HT1080 (cell line): ENCODE measurements around the gene FBXO9. TPM values are rescaled to one million over a fixed set of nuclear protein-coding genes. Genes with fewer than 3 reads are reported as not detected.
"Not testable (repeated sequence)": the region's sequence is repeated elsewhere in the genome, so short reads cannot be mapped to it uniquely, and the experiment has no call there.

Experiments
- DNase-seq: peaks from one replicate; pipeline ENCODE4 v3.0.0-alpha.2; 2015; ENCODE audit warnings: low read depth
- total RNA-seq: library from RNA; depleted of rRNA; stranded (reverse); fragments of >200 nt; shearing (Covaris generic); gene quantifications from 2 replicates; pipeline ENCODE4 v1.2.3, GENCODE V29; 2014

FBXO9 gene
- total RNA-seq, 1 experiment from 2014 or later = 33.9 TPM

DNA sequence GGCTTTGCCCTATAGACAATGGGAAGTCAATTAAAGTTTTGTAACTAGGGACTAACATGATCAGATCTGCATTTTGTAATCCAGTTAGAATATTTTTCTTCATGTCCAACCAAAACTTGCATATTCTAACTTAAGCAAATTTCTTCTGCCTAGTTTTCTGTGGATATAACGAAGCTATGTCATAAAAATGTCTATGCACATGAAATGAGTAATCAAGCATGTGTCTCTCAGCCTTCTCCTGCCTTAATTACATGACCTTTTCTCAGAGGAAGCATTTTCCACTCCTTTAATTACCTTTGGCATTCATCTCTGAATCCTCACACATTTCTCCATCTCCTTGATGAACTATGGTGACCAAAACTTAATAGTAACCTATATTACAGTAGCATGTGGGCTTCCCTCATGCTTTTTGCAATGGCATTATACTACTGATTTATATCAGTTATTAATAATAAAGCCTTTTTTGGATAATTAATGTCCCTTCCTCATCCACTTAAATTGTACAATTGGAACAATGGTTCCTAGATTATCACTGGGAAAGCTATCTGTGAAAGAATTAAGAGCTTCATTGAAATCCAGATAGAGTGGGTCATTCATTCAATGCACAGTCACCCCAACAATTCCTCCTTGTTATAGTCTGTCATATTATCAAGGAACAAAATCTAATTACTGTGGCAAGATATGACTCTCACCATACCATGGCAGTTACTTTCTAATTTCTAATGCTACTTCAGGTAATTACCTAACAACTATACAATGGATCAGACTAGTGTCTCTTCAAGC lies 19.1 kb upstream of the FBXO9 start:
- no peak for DNase-seq

DNA sequence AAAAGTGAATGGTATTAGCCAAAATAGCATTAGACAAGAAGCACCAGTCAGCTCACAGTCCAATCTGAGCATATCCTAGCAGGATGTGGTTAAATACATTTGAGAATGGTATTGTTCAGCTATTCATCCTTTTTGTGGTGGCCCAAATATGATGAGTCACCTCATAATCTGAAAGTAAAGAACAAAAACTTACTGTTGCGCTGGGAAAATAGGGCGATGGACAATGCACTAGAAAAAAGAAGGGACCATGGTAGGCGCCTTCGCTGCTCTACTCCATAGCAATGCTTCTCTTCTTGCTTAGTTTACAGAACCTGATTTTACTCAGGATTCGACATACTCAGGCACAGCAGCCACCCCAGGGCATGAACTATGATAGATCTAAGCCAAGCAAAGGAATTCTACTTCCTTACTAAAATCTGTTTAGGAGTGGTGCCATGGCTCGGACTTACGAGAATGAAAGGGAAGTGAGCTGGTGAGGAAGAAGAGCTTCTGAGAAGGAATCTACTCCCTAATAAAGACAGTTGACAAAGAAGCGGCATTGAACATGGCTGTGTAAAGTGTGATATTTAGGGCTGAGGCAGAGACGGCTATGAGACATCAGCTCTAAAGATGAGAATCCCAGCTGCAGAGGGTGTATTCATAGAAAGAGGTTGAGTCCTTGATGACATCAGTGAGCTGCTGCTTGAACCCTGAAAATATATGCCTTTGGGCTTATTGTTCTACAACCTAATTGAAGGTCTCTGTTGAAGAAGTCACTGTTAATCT lies 16.6 kb upstream of the FBXO9 start:
- peak; percentile 94 for DNase-seq

DNA sequence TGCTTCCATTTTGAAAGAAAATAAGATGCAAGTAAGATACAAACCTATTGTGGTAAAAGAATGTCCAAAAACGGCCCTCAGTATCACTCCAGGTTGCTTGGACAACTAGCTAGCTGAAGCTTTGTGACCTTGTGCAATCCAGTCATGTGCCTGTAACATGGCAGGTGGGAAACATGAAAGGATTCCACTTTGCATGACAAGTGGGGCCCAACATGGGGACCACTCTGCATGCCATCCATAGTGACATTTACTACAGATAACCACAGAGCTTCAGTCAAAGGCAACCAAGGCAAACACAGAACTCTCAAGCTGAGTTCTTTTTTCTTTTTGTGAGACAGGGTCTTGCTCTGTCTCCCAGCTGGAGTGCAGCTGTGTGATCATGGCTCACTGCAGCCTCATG lies 15.8 kb upstream of the FBXO9 start:
- no peak for DNase-seq

DNA sequence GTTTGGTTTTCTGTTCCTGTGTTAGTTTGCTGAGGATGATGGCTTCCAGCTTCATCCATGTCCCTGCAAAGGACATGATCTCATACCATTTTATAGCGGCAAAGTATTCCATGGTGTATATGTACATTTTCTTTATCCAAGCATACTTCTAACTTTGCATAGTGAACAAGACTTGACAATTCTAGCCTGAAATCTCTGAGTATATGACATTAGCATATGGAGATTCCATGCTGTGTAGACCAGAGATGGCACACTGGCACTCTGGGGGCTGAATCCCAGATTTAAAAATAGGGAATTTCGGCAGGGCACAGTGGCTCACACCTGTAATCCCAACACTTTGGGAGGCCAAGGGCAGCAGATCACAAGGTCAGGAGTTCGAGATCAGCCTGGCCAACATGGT lies 13.1 kb upstream of the FBXO9 start:
- not testable (repeated sequence) for DNase-seq

DNA sequence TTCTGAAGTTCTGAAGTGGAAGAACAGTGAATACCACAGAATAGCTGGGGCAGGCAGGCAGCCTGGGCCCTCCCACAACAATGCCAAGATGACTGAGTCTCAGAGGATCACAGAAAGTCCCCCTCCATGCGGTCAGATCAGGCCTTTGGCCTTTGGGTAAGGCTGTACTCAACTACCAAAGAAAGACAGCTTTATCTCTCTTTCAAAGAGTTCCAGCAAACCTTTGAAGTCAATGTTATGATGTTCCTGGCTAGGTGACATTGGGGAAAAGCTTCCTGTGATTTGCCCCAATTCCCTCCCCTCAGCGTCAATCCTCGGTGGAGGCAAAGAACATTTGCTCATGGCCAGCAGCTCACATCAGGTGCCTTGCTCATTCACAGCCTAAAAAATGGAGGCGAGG lies 10.7 kb upstream of the FBXO9 start:
- DNase-seq = no peak

DNA sequence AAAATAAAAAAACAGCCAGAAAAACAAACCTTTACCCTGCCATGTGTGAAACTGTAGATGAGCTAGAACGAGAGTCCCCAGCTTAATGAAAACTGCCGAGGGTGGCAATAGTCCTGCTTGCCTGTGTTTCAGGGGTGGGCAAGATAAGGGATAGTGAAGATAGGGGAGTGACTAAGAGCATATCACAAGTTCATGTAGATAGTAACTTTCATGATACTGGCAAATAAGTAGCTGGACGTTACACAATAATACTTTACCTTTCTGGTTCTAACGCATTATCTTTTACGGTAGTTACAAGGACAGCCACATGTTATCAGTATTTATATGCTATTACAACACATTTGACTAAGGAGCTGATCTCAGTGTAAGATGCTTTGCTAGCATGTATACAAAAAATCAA lies 9.3 kb upstream of the FBXO9 start:
- no peak for DNase-seq

DNA sequence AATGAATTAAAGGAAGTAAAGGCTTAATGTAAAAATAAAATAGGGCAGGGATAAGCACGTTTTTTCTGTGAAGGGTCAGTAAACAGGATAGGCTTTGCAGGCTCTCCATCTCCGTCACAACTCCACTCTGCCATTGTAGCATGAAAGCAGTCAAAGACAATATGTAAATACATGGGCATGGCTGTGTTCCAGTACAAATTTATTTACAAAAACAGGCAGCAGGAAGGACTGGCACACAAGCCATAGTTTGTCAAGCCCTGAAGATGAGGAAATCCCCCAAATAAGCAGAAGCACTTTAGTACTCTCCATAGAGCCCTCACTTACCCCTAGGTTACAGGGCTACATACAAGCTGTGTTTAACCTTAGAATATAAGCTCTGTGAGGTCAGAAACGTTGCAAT lies 8.9 kb upstream of the FBXO9 start:
- DNase-seq = no peak

DNA sequence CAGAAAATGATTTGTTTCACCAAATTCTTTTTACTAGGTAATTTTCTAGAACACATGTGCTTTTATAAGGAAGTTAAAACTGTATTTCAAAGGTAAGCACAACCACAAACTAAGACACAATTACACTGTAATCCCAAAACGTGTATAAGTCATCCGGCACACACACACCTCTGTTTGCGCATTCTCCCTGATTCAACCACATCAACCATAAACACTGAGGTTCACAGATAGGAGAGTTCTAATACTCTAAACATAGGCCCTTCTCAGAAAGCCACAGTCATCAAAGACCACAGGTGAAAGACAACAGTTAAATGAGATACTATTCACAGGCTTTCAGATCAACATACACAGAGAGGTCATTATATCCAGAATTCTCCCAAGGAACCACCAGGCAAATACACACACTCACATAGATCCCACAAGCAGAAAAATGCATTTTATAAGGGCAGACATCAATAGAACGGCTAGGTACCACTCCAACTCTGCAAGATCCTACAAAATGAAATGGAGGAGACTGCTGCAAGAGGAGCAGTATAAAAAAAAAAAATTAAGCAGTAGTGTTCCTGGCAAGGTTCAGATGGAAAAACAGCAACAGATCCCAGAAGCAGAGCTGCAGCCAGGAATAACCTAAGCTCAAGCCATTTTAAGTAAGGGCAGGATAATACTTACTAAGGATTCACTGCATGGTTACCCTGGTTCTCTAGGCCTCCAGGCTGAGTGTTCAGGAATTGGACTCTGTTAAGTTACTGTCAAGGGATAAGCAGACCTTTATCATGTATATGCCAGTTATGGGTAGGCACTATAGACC lies 6.6 kb upstream of the FBXO9 start:
- no peak for DNase-seq

DNA sequence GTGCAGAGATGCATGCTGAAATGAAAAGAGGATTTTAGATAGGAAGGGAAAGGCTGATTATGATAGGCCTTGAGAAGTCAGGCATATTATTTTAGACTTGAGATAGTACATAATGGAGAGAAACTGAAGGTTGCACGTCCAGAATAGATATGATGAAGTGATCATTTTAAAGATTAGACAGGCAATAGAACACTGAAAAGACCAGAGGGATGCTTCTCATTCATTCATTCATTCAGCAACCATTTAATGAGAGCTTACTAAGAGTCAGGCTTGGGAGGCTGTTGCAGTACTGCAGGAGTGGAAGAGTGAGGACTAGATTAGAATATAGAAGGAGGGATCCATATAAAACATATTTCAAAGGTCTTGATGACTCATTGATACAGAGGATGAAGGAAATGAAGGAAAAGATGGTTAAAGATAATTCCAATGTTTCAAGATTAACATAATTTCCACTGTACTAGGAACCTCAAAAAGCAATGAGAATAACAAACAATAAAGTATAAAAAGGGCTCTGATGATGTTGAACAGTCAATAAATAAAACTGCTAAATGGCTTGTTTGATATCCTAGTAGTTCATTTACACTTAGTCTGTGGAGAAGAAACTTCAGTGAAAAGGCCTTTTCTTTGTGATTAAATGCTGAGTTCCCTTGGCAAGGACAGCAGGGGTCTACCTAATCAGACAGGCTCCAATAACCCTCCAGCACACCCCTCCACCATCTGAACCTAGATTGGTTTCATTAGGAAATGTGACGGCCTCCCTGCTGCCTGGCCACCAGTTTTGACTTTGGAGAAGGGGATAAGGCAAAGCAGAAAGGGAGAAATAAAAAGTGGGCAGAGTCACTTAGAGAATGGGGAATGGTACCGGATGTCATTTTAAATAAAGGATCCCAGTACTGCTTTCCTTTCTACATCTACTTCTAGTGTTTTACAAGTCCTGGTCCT lies 5.3 kb upstream of the FBXO9 start:
- DNase-seq = peak; percentile 12

DNA sequence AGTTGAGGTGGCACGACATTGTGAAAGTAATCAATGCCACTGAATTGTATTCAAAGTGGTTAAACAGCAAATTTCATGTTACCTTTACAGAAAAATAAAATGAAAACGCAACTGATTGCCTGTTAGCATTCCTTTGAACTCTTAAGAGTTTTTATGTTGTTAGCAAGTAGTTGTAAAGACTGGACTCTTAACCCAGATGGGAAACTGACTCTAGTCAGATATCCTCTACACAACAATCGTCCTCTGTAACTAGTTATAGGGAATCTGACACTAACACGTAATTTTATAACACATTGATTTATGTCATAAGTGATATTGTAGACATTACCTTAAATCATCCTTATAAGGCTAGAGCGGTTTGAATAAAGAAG lies 3.0 kb upstream of the FBXO9 start:
- no peak for DNase-seq

DNA sequence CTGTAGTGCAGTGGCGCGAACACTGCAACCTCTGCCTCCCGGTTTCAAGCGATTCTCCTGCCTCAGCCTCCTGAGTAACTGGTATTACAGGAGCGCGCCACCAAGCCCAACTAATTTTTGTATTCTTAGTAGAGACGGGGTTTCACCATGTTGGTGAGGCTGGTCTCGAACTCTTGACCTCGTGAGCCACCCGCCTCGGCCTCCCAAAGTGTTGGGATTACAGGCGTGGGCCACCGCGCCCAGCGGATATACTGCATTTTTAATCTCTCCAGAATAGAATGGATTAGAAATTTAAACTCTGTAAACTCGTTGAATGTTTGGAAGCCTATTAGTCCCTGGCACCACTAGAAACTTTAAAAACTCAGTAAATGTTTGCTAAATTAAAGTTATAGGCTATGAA lies 949 bp upstream of the FBXO9 start:
- DNase-seq = not testable (repeated sequence)

DNA sequence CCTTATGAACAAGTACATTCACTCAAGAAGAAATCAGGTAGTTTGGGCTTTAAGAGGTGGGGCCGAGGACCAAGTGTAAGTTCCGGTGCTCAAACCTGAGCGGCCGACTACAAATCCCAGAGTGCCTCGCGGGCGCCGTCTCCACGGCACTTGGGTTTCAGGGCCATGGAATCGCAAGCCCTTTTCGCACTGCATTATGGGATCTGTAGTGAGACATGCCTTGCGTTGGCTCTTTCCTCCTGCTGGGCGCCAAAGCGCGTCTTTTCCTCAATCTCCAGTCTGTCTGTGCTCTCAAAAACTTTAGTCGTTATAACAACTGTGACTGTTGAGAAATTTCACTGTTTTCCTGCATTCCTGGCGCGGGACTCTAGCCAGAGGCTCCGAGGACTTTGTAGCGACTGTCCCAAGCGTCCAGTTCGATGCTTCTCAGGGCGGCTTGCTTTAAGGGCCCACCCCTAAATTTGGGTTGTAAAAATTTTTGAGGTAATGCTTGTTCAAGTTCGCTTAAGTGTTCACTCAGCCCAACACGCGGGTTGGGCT lies 408 bp upstream of the FBXO9 start:
- peak; percentile 96 for DNase-seq

DNA sequence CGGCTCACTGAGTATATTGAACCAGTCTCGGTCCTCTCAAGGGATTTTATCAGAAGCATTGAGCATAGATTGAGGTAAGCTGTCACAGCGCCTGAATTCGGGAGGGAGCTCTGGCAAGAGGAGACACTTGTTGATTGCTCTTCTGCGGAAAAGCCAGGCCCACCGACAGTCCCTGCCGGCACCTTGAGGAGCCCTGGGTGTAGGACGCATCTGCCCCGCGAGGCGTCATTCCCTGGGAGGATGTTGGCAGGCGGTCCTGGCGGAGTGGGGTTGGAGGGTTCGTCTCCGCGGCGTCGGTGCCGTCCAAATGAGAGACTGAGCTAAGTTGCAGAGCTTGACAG lies 843 bp downstream of the FBXO9 start:
- DNase-seq = peak; percentile 18

DNA sequence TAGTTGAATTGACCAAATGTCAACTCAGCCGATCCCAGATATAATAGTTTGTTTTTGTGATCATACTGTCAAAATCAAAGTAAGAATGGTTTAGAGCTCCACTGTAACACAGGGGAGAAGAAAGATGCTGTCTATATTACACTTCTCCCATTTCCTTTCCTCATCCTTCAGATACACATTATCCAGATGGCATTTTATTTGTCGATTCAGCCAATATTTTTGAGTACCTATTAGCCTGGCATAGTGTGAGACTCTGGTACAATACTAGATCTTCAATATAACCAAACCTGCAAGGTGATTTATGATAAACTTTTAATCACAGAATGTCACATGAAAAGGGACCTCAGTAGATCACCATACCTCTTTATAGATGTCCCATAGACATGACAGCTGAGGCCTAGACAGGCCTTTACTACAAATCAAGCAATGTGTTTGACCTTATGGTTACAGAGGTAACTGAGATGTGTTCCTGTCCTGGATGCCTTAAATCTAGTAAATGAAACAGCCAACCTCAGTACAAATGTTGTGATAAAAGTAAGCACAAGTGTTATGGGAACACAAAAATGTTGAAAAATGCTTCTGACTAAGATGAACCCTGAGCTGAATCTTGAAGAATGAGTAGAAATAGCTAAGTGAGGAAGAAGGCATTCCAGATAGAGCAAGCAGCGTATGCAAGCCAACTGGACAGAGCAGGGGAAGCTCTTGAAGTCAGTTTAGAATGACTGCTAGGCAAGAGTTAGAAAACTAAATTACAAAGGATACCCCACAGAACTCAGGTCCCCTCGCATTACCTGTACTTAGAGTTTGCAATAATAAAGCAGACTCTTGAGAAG lies 1.9 kb downstream of the FBXO9 start:
- no peak for DNase-seq

DNA sequence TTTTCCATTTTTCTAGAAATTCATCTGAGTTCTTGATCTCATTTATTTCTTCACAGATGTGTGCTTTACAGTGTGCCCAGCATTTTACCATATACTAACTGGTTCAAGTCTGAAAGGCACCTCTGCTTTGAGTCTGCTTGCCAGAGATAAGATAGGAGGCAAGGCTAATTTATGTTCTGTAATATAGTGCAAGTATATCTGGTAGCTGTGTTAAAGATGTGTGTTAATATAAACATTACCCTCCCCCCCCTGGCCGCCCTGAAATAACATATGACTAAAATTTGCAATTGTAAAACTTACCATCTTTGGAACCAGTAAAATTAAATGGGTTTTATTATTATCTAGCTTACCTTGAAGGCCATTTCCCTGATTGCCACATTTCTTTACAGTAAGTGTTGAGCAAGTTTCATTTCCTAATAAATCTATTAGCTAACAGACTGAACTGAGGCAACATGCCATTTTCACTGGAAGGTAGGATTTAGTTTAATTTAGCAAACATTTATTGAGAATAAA lies 2.7 kb downstream of the FBXO9 start:
- no peak for DNase-seq

DNA sequence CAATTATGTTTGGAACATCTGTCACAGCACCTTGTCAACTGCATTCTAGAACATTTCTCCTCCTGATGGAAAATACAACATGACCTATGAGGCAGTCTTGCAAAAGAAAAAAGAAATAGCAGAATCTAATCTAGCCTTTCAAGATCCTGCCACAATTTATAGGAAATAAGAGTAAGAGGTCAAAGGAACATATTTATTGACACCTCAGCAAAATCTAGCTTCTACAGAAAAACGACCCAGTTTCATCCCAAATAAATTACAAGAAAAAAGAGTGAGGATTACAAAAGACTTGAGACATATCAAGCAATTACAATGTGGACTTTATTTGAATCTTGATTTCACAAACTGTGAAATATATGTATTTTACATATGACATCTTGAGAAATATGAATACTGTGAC lies 4.2 kb downstream of the FBXO9 start:
- no peak for DNase-seq

DNA sequence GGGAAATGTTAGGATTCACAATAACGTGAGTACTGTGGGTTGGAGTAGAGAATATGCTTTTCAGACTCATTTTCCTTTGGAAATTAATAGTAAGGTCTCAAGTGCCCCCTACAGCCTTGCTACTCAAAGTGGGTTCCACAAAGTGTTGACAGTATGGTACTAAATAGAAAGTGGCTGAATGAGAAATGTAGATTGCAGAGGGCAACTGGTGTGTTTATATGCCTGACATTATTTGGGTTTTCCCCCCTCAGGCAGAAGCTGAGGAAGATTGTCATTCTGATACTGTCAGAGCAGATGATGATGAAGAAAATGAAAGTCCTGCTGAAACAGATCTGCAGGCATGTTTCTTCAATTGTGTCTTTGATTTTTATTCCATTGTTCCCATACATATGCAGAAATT lies 5.6 kb downstream of the FBXO9 start:
- DNase-seq = no peak

DNA sequence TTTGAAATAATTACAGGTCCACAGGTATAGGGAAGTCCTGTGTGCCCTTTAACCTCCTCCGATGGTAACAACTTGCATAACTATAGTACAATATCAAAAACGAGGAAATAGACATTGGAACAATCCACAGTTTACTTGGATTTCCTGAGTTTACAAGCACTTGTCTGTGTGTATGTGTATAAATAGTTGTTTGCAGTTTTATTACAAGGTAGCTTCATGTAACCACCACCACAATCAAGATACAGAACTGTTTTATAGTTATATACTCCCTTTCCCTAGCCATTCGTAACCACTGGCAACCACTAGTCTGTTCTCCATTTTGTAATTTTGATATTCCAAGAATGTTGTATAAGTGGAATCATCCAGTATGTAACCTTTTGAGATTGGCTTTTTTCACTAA lies 9.1 kb downstream of the FBXO9 start:
- no peak for DNase-seq

DNA sequence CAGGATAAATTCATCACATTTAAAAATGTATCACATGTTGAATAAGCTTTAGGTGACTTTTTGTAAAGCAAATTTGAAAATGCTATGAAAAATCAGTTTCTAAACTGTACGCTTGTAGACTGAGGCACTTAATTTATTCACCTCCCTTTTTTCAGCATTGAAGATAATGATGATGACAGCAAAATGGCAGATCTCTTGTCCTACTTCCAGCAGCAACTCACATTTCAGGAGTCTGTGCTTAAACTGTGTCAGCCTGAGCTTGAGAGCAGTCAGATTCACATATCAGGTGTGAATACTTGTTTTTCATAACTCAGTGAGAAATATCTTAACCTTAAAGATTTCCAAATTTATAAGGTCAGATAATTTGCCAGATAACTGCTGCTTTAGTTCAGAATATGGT lies 15.6 kb downstream of the FBXO9 start:
- no peak for DNase-seq

DNA sequence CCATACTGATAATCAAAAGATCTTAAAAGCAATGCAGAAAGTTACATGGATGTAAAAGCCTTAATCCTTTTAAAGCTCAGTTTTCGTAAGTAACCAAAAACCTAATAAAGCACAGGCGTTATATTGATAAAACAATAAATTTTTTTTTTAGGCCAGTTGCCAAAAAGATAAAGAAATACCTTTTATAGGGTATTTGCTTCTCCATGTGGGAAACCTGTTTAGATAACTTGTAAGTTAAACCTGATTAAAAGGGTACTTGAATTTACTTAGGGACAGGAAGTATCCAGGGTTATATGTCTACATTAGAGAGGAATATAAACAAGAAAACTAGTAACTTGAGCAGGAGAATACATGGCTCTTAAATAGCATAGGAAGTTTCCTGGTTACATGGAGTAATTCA lies 21.1 kb downstream of the FBXO9 start:
- DNase-seq = no peak
